OCI-LY7 (cell line): ENCODE data around the gene DDX39A. TPM values are rescaled to one million over a fixed set of nuclear protein-coding genes. Genes with fewer than 3 reads are reported as not detected.
A peak's percentile ranks its signal among the peaks of the same experiment; 100 is the strongest.

Experiments used
- BruUV-seq: library from RNA; stranded (reverse); fragments of 400-500 nt; replicated peaks from 2 replicates; lab custom pipeline; 2021; lab: Mats Ljungman, UMichigan
- CTCF ChIA-PET: fragments of 300-600 bp; sonication (Branson Sonifier 250); formaldehyde crosslinking; loops from one replicate; lab custom pipeline; 2022; ENCODE audit warnings: antibody characterized with exemption; ENCODE audit not compliant: unreplicated experiment; lab: Charles Lee
- POLR2A ChIA-PET: fragments of 300-600 bp; sonication (Branson Sonifier 250); formaldehyde crosslinking; loops from one replicate; lab custom pipeline; 2022; ENCODE audit warnings: antibody characterized with exemption; lab: Charles Lee
- DNase-seq: peaks from one replicate; pipeline ENCODE4 v3.0.0-alpha.2; 2015; ENCODE audit warnings: low spot score
- H2AFZ ChIP-seq: fragments of 200-600 bp; sonication (generic), shearing (Covaris generic); 2 replicates; pipeline ENCODE4 v1.6.1; 2014; ENCODE audit warnings: mild to moderate bottlenecking, antibody characterized with exemption, low read length, moderate library complexity
- H3K27ac ChIP-seq: fragments of 200-600 bp; sonication (generic); 2 replicates; pipeline ENCODE4 v1.5.1; 2014; ENCODE audit warnings: mixed run types, low read depth, mild to moderate bottlenecking, moderate library complexity, low read length, inconsistent platforms; ENCODE audit not compliant: poor library complexity, severe bottlenecking
- H3K36me3 ChIP-seq: fragments of 200-600 bp; sonication (generic); 2 replicates; pipeline ENCODE4 v1.6.1; 2014; ENCODE audit warnings: mild to moderate bottlenecking, antibody characterized with exemption, low read length, moderate library complexity, mixed read lengths; ENCODE audit not compliant: insufficient read depth
- H3K4me1 ChIP-seq: fragments of 200-600 bp; sonication (generic); 2 replicates; pipeline ENCODE4 v1.5.1; 2014; ENCODE audit warnings: mild to moderate bottlenecking, low read length; ENCODE audit not compliant: insufficient read depth, poor library complexity, severe bottlenecking
- H3K4me2 ChIP-seq: fragments of 200-600 bp; sonication (generic); 2 replicates; pipeline ENCODE4 v1.6.1; 2014; ENCODE audit warnings: mild to moderate bottlenecking, low read length
- H3K4me3 ChIP-seq: fragments of 200-600 bp; sonication (generic); 2 replicates; pipeline ENCODE4 v1.5.1; 2014; ENCODE audit warnings: mild to moderate bottlenecking, low read depth, low read length; ENCODE audit not compliant: poor library complexity, severe bottlenecking
- H3K79me2 ChIP-seq: fragments of 200-600 bp; sonication (generic); 2 replicates; pipeline ENCODE4 v1.6.1; 2016; ENCODE audit warnings: low read depth, mild to moderate bottlenecking, low read length, moderate library complexity, mixed read lengths; ENCODE audit not compliant: insufficient read depth
- H3K9me2 ChIP-seq: fragments of 200-600 bp; sonication (generic); 2 replicates; pipeline ENCODE4 v1.6.1; 2016; ENCODE audit warnings: mild to moderate bottlenecking, low read length, mixed read lengths; ENCODE audit not compliant: insufficient read depth
- H3K9me3 ChIP-seq: fragments of 200-600 bp; sonication (generic); 2 replicates; pipeline ENCODE4 v1.6.1; 2014; ENCODE audit warnings: mild to moderate bottlenecking, mixed run types, low read length, mixed read lengths
- H4K20me1 ChIP-seq: fragments of 200-600 bp; sonication (generic); 2 replicates; pipeline ENCODE4 v1.6.1; 2014; ENCODE audit warnings: mild to moderate bottlenecking, antibody characterized with exemption, low read length, moderate library complexity, mixed read lengths; ENCODE audit not compliant: insufficient read depth
- EZH2phosphoT487 ChIP-seq: fragments of 200-600 bp; sonication (generic); IDR thresholded peaks from 2 replicates; pipeline ENCODE4 v1.6.1; 2018; ENCODE audit warnings: low read depth, borderline replicate concordance, mild to moderate bottlenecking, mixed run types, antibody characterized with exemption, low read length, moderate library complexity, mixed read lengths
- intact Hi-C: fragments of 100-400 bp; cut with micrococcal nuclease; formaldehyde crosslinking; loops from one replicate; pipeline ENCODE4 v1.10.0; 2022; ENCODE audit not compliant: unreplicated experiment
- total RNA-seq, 2 experiments: library from RNA; depleted of rRNA in 1 of 2; stranded (reverse); fragments of >200 nt in 1 of 2; shearing (Covaris generic) in 1 of 2; gene quantifications; 2 replicates each; pipeline ENCODE4 v1.2.3, GENCODE V29; 2014 to 2022
- TF ChIP-seq, protein P1 (sequence below): fragments of 200-600 bp; sonication (generic); conservative IDR thresholded peaks from 2 replicates; pipeline ENCODE4 v1.5.1; 2014; ENCODE audit warnings: mild to moderate bottlenecking, antibody characterized with exemption, low read length, moderate library complexity, mixed read lengths

Gene DDX39A
- total RNA-seq, 2 experiments from 2014 or later = 294 to 474 TPM

DNA sequence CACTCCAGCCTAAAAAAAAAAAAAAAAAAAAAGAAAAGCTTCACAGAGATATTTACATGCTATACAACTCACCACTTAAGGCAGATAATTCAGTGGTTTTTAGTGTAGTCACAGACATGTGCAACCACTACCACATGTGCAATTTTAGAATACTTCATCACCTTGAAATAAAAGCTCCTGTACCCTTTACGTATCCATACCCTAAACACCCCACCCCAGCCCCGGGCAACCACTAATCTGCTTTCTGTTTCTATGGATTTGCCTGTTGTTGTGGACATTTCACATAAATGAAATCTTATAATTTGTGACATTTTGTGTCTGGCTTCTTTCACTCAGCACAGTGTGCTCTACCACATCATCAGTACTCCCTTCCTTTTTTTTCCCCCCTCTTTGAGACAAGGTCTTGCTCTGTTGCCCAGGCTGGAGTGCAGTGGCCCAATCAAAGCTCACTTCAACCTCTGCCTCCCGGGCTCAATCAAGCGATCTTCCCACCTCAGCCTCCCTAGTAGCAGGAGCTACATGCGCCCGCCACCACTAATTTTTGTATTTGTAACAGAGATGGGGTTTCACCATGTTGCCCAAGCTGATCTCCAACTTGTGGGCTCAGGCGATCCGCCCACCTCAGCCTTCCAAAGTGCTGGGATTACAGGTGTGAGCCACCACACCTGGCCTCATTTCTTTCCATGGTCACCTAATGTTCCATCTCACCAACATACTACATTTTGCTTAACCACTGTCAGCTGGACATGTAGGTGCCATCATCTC lies 4.0 kb downstream of the DDX39A start:
- ChIA-PET POLR2A (interaction anchor here (0.6 to 0.7 kb wide), 2 partner anchors 29 to 53 kb away, joined by 3 to 7 read pairs; no protein-coding TSS in a partner anchor), CTCF (no interaction called here)
- Histone ChIP-seq H3K36me3 (peaks cover 85% of the 10 kb centered on the region), H3K4me1 (peaks cover 35% of the 10 kb centered on the region), H3K27ac (no peak overlapping the region), H3K4me3 (peak overlapping the region; percentile 89), H3K79me2 (peaks cover 78% of the 10 kb centered on the region), H4K20me1 (peaks cover 38% of the 10 kb centered on the region), H3K4me2 (peak overlapping the region; percentile 90), H3K9me2 (no peaks in the 10 kb centered on the region), H3K9me3 (no peaks in the 10 kb centered on the region), H2AFZ (no peak overlapping the region)
- no TSS peak for BruUV-seq
- intact Hi-C loops = no loop called here
- DNase-seq = no peak
- no peak for TF ChIP-seq EZH2phosphoT487
- TF ChIP-seq, protein P1, sequence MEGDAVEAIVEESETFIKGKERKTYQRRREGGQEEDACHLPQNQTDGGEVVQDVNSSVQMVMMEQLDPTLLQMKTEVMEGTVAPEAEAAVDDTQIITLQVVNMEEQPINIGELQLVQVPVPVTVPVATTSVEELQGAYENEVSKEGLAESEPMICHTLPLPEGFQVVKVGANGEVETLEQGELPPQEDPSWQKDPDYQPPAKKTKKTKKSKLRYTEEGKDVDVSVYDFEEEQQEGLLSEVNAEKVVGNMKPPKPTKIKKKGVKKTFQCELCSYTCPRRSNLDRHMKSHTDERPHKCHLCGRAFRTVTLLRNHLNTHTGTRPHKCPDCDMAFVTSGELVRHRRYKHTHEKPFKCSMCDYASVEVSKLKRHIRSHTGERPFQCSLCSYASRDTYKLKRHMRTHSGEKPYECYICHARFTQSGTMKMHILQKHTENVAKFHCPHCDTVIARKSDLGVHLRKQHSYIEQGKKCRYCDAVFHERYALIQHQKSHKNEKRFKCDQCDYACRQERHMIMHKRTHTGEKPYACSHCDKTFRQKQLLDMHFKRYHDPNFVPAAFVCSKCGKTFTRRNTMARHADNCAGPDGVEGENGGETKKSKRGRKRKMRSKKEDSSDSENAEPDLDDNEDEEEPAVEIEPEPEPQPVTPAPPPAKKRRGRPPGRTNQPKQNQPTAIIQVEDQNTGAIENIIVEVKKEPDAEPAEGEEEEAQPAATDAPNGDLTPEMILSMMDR = no peak

GRCh38 chr19:14413693-14414181 lies 5.4 kb downstream of the DDX39A start:
- no peak overlapping the region for H3K4me2 ChIP-seq
- H3K9me3 ChIP-seq = no peaks in the 10 kb centered on the region
- no peak overlapping the region for H2AFZ ChIP-seq
- DNase-seq = no peak
- BruUV-seq = no TSS peak
- H3K36me3 ChIP-seq = peaks cover 98% of the 10 kb centered on the region
- intact Hi-C loops = no loop called here
- no peaks in the 10 kb centered on the region for H3K9me2 ChIP-seq
- no peak overlapping the region for H3K4me3 ChIP-seq
- H3K4me1 ChIP-seq = peaks cover 28% of the 10 kb centered on the region
- no peak for TF ChIP-seq EZH2phosphoT487
- TF ChIP-seq, protein P1 = no peak
- ChIA-PET POLR2A (no interaction called here), CTCF (no interaction called here)
- H4K20me1 ChIP-seq = peaks cover 38% of the 10 kb centered on the region
- no peak overlapping the region for H3K27ac ChIP-seq
- peaks cover 76% of the 10 kb centered on the region for H3K79me2 ChIP-seq
